GM18498 (cell line): ENCODE results near the gene HIBADH.
"Not testable (repeated sequence)": the region's sequence is repeated elsewhere in the genome, so short reads cannot be mapped to it uniquely, and the experiment has no call there.

ENCODE experiments used
- ATAC-seq: cut with Tn5 transposase; IDR thresholded peaks from one replicate; pipeline ENCODE4 v1.9.1; 2021; ENCODE audit warnings: mild to moderate bottlenecking, moderate library complexity; ENCODE audit not compliant: unreplicated experiment

HIBADH gene

DNA sequence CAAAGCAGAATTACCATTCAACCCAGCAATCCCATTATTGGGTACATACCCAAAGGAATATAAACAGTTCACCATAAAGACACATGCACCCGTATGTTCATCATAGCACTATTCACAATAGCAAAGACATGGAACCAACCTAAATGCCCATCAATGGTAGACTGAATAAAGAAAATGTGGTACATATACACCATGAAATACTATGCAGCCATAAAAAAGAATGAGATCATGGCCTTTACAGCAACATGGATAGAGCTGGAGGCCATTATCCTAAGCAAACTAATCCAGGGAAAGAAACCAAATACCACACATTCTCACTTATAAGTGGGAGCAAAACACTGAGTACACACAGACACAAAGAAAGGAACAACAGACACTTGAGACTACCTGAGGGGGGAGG lies 23.6 kb downstream of the HIBADH start:
- ATAC-seq, result not testable (repeated sequence)

GRCh38 chr7:27636326-27637006 lies 26.2 kb downstream of the HIBADH start:
- ATAC-seq, result no peak

GRCh38 chr7:27635728-27636127 lies 27.0 kb downstream of the HIBADH start:
- ATAC-seq, result no peak

- no peak for ATAC-seq
These were observed 27.8 kb downstream of the HIBADH start for GRCh38 chr7:27634671-27635493.

DNA sequence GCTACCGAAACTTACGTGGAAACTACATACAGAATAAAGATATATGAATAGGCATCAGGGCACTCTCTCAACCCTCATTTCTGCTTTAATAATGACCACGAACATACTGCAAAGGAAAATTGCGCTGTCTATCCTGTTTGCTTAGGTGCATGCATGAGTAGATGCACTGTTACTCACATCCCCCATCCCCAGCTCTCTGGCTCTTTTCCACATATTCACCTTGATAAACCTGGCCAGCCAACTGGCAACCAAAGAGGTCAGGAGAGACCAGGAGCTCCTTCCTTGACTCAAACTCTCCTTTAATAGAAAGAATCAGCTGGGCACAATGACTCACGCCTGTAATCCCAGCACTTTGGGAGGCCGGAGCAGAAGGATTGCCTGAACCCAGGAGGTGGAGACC lies 29.6 kb downstream of the HIBADH start:
- no peak for ATAC-seq

- ATAC-seq, result no peak
These were observed 31.3 kb downstream of the HIBADH start for GRCh38 chr7:27631391-27631790.

DNA sequence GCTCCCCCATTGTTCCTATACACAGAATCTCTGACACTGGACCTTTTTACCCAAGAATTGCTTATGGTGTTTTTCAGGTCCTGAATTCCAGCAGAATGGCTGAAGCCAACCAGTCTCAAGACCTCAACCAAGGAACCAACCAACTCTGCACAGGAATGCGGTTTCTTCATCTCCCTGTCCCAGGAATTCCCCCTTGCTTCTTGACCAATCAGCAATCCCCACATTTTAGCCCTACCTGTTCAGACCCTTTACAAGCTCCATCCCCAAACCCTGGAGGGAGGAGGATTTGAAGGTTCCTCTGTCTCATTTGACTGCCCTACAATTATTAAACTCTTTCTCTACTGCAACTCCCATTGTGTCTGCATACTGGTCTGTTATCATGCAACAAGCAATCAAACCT lies 35.5 kb downstream of the HIBADH start:
- no peak for ATAC-seq

DNA sequence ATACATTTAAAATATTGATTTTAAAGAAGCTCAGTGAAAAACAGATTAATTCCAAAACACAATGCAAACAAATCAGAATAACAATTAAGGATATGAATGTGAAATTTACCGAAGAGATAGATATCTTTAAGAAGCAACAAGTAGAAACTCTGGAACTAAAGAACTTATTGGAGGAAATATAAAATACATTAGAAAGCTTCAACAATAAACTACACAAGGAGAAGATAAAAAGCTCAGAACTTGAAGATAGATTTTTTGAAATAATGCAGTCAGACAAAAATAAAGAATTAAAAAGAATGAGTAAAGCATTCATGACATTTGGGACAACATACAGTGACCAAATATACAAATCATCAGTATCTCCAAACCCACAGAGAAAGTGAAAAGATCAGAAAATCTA lies 43.2 kb downstream of the HIBADH start:
- ATAC-seq, result no peak

DNA sequence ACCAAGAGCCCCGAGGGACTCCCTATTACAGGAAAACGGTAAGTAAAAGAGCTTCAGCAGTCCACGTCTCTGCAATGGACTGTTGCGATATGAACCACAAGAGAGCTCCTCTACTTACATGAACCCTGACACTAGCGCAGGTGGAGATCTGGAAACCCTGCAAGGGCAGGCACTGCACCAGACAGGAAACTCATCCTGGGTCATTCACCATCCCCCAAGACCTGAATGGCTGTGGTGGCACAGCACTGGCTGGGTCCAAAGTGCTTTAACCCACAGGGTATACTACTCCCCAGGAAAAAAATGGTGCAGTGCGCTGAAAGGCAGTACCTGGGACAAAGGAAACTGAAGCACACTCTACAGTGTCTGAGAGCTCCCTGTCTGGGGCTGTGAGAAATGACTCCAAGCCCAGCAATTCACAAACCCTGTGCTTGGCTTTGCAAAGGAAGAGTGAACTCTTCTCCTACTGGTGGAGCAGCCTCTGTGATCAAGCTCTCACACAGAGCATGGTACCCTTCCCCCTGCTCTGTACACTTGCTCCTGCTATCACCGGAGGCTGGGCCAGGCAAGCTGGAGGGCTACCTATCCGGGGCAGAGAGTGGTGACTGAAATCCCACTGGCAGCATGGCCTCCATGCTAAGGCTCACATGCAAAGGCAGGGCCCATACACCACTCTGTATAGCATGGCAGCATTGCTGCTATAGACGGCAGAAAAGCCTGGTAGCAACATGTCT lies 44.9 kb downstream of the HIBADH start:
- no peak for ATAC-seq

- ATAC-seq, result no peak
These were observed 45.7 kb downstream of the HIBADH start for GRCh38 chr7:27616914-27617548.

- ATAC-seq, result no peak
These were observed 46.5 kb downstream of the HIBADH start for GRCh38 chr7:27616186-27616491.

DNA sequence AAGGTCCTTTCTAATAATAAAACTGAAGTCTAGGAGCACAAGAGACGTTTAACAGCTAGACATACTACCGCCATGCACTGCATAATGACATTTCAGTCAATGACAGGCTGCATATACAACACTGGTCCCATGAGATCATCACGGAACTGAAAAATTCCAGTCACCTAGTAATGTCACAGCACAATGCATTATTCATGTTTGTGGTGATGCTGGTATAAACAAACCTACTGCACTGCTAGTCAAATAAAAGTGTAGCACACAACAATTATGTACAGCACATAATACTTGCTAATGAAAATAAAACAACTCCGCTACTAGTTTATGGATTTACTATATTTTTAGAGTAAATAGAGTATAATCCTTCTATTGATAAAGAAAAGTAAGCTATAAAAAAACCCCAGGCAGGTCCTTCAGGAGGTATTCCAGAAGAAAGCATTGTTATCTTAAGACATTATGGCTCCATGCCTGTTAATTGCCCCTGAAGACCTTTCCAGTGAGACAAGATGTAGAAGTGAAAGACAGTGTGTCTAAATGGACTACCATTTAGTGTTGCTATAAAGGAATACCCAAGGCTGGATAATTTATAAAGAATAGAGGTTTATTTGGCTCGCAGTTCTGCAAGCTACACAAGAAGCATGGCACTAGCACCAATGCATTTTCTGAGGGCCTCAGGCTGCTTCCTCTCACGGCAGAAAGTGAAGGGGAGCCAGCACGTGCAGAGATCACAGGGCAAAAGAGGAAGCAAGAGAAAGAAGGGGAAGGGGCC lies 47.1 kb downstream of the HIBADH start:
- ATAC-seq, result no peak

GRCh38 chr7:27614095-27614494 lies 48.6 kb downstream of the HIBADH start:
- no peak for ATAC-seq

GRCh38 chr7:27611059-27611458 lies 51.6 kb downstream of the HIBADH start:
- no peak for ATAC-seq

- ATAC-seq, result no peak
These were observed 53.7 kb downstream of the HIBADH start for GRCh38 chr7:27608776-27609495.

DNA sequence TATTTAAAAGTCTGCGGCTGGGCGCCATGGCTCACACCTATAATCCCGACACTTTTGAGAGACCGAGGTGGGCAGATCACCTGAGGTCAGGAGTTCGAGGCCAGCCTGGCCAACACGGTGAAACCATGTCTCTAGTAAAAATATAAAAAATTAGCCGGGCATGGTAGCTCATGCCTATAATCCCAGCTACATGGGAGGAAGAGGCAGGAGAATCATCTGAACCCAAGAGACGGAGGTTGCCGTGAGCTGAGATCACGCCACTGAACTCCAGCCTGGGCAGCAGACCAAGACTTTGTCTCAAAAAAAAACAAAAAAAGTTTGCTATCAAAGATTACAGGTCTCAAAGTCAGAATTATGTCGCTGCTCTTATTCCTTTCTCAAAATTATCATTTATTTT lies 55.5 kb downstream of the HIBADH start:
- ATAC-seq, result no peak

DNA sequence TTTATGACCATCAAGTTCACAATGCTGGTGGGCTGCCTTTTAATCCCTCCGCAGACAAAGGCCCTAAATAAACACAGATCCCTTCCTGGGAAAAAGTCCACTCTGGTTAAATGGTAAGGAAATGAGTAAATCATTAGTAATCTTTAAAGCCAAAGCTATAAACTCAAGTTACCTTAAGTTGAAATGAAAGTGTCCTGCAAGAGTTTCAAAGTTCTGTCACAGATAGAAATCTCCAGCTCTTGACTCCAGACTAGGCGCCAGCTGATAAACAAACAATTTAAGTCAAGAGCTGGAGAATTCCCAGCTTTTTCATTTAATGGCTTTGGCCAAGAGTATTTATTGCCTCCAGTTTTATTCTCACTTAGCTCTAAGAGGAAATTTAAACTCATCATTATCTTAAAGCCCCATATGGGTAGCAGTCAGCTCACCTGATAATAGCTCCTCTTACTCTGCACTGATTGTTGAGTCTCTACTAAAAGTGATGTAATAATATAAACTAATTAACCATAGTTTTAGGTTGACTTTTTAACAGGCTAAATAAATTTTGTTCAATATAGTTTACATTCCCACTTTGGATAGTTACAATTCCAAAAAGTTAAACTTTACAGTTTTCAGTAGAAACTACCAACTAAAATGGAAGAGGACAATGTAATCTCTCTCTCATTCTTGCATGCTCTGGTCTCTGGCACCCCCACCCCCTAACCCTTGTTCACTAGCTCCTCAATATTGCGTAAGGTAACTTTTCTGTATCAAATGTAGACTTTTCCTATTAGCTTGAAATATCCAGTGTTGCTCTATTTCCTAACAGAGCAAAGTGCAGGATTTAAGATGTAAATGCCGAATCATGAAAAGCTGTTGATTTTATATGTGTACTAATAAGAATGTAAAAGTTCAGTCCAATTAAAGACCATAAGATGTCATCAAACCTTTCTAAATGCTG lies 56.1 kb downstream of the HIBADH start:
- no peak for ATAC-seq

- ATAC-seq, result no peak
These were observed 56.9 kb downstream of the HIBADH start for GRCh38 chr7:27605689-27606269.

- ATAC-seq, result no peak
These were observed 57.4 kb downstream of the HIBADH start for GRCh38 chr7:27605283-27605682.
